A549 (cell line): ENCODE data around the gene ACCSL.

Experiments
- CBX2 ChIP-seq: fragments of 200-600 bp; sonication (generic); IDR thresholded peaks from 2 replicates; pipeline ENCODE4 v1.6.1; 2016; ENCODE audit warnings: low read depth, mild to moderate bottlenecking, borderline replicate concordance
- EHMT2 ChIP-seq: fragments of 200-600 bp; sonication (generic); IDR thresholded peaks from 2 replicates; pipeline ENCODE4 v1.6.1; 2016; ENCODE audit warnings: antibody characterized with exemption, low read depth, mild to moderate bottlenecking, moderate library complexity
- EP300 ChIP-seq, 2 experiments: fragments of >200 bp; sonication (Bioruptor Twin); formaldehyde crosslinking; IDR thresholded peaks; 2 replicates in 1 of 2; 3 replicates in 1 of 2; pipeline ENCODE4 v1.6.1; 2016 to 2017
- NPAS2 ChIP-seq: fragments of 250-450 bp; sonication (Bioruptor Pico); IDR thresholded peaks from 2 replicates; pipeline ENCODE4 v1.8.0; 2022; ENCODE audit warnings: mild to moderate bottlenecking, moderate library complexity, borderline replicate concordance
- NR3C1 ChIP-seq: fragments of >200 bp; sonication (Bioruptor Twin); formaldehyde crosslinking; IDR thresholded peaks from 3 replicates; pipeline ENCODE4 v1.6.1; 2017
- POLR2A ChIP-seq: IDR thresholded peaks from 2 replicates; pipeline ENCODE4 v1.6.1; 2012; ENCODE audit warnings: mild to moderate bottlenecking, low read length
- RAD21 ChIP-seq, 2 experiments: fragments of >200 bp in 1 of 2; sonication (Bioruptor Twin) in 1 of 2; formaldehyde crosslinking in 1 of 2; IDR thresholded peaks in 1 of 2; conservative IDR thresholded peaks in 1 of 2; 2 replicates in 1 of 2; 3 replicates in 1 of 2; pipeline ENCODE4 v1.6.1; 2012 to 2018; ENCODE audit warnings: inconsistent platforms in 1 of 2
- RFX5 ChIP-seq: fragments of 450-650 bp; IDR thresholded peaks from 2 replicates; pipeline ENCODE4 v1.7.1; 2014; ENCODE audit warnings: antibody characterized with exemption, mild to moderate bottlenecking, moderate library complexity
- RNF2 ChIP-seq: fragments of 200-600 bp; sonication (generic); IDR thresholded peaks from 2 replicates; pipeline ENCODE4 v1.6.1; 2016; ENCODE audit warnings: low read depth, mild to moderate bottlenecking, antibody characterized with exemption, moderate library complexity, borderline replicate concordance
- SMC3 ChIP-seq: fragments of >200 bp; sonication (Bioruptor Twin); formaldehyde crosslinking; IDR thresholded peaks from 3 replicates; pipeline ENCODE4 v1.6.1; 2018; ENCODE audit warnings: inconsistent platforms
- TP53 ChIP-seq: fragments of 250-450 bp; sonication (Bioruptor Pico); IDR thresholded peaks from 2 replicates; pipeline ENCODE4 v1.5.0; 2021; ENCODE audit warnings: mild to moderate bottlenecking, moderate library complexity
- TF ChIP-seq, protein P1 (sequence below): fragments of >200 bp; sonication (Bioruptor Twin); formaldehyde crosslinking; IDR thresholded peaks from 3 replicates; pipeline ENCODE4 v1.5.1; 2016
- TF ChIP-seq, protein P2 (sequence below): IDR thresholded peaks from 2 replicates; pipeline ENCODE4 v1.6.1; 2012
- TF ChIP-seq, protein P3 (sequence below): fragments of 200-600 bp; sonication (generic); IDR thresholded peaks from 2 replicates; pipeline ENCODE4 v1.6.1; 2016; ENCODE audit warnings: antibody characterized with exemption, mild to moderate bottlenecking, moderate library complexity

DNA sequence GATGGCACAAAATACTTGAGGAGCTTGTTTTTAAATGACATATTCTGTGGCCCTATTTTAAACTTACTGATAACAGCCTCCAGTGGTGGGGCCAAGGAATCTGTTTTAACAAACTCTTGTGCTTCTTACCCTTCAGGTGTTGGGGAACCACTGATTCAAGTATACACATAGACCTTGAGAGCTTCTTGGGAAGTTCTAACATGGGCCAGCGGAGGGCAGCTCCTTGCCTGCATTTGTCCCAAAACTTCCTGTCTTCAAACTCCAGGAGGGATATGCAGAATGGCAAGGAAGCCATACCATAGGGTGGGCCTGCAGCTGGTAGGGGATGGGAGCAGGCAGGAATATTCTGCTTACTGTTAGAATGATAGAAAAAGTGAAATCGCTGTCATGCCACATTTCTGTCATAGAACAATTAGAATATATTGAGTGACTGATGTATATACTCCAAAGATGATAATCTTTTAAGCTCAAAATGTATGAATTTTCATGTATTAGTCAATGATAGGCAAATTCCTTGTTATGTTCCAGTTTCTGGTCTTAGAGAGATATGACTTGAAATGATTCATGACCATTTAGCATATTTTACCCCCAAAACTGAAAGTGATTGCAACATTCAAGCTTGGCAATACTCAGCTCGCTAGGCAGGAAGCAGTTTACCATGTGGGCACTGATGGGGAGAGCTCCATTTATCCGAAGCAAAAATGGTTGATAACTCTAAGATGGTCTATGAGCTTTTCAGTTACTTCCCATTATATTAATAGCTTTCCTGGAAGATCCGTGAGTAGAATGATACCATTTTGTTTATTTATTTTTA is 56.9 kb downstream of the ACCSL start:
- TF ChIP-seq NR3C1 (no peak), RFX5 (no peak), SMC3 (no peak), POLR2A (no peak), CBX2 (no peak), EHMT2 (no peak), RAD21 (conservative IDR thresholded peaks at IDR 0.05 in 1 of 2, IDR thresholded peaks at IDR 0.05 in 1 of 2) (no peak), NPAS2 (no peak), TP53 (CRISPR knock-in tag) (no peak), EP300 (IDR thresholded peaks at IDR 0.05) (no peak), RNF2 (no peak)
- TF ChIP-seq, protein P1, sequence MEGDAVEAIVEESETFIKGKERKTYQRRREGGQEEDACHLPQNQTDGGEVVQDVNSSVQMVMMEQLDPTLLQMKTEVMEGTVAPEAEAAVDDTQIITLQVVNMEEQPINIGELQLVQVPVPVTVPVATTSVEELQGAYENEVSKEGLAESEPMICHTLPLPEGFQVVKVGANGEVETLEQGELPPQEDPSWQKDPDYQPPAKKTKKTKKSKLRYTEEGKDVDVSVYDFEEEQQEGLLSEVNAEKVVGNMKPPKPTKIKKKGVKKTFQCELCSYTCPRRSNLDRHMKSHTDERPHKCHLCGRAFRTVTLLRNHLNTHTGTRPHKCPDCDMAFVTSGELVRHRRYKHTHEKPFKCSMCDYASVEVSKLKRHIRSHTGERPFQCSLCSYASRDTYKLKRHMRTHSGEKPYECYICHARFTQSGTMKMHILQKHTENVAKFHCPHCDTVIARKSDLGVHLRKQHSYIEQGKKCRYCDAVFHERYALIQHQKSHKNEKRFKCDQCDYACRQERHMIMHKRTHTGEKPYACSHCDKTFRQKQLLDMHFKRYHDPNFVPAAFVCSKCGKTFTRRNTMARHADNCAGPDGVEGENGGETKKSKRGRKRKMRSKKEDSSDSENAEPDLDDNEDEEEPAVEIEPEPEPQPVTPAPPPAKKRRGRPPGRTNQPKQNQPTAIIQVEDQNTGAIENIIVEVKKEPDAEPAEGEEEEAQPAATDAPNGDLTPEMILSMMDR = no peak
- TF ChIP-seq, protein P2, sequence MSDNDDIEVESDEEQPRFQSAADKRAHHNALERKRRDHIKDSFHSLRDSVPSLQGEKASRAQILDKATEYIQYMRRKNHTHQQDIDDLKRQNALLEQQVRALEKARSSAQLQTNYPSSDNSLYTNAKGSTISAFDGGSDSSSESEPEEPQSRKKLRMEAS = no peak
- TF ChIP-seq, protein P3, sequence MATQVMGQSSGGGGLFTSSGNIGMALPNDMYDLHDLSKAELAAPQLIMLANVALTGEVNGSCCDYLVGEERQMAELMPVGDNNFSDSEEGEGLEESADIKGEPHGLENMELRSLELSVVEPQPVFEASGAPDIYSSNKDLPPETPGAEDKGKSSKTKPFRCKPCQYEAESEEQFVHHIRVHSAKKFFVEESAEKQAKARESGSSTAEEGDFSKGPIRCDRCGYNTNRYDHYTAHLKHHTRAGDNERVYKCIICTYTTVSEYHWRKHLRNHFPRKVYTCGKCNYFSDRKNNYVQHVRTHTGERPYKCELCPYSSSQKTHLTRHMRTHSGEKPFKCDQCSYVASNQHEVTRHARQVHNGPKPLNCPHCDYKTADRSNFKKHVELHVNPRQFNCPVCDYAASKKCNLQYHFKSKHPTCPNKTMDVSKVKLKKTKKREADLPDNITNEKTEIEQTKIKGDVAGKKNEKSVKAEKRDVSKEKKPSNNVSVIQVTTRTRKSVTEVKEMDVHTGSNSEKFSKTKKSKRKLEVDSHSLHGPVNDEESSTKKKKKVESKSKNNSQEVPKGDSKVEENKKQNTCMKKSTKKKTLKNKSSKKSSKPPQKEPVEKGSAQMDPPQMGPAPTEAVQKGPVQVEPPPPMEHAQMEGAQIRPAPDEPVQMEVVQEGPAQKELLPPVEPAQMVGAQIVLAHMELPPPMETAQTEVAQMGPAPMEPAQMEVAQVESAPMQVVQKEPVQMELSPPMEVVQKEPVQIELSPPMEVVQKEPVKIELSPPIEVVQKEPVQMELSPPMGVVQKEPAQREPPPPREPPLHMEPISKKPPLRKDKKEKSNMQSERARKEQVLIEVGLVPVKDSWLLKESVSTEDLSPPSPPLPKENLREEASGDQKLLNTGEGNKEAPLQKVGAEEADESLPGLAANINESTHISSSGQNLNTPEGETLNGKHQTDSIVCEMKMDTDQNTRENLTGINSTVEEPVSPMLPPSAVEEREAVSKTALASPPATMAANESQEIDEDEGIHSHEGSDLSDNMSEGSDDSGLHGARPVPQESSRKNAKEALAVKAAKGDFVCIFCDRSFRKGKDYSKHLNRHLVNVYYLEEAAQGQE = no peak
